Trophoblast cell (in vitro differentiated cells and primary cell): ENCODE data around the gene AK4.

Source experiments
- DNase-seq, 2 donors: peaks; one replicate each; pipeline ENCODE4 v3.0.0-alpha.2; 2016
- H2AFZ ChIP-seq: 2 replicates; pipeline ENCODE4 v1.6.1; 2013; ENCODE audit warnings: low read length, moderate library complexity, mild to moderate bottlenecking; ENCODE audit not compliant: insufficient read depth, poor library complexity
- H2AK5ac ChIP-seq: 2 replicates; pipeline ENCODE4 v1.6.1; 2013; ENCODE audit warnings: mild to moderate bottlenecking, low read length
- H2BK120ac ChIP-seq: 2 replicates; pipeline ENCODE4 v1.6.1; 2013; ENCODE audit warnings: low read length, mild to moderate bottlenecking, moderate library complexity; ENCODE audit not compliant: insufficient read depth, poor library complexity
- H2BK12ac ChIP-seq: 2 replicates; pipeline ENCODE4 v1.6.1; 2013; ENCODE audit warnings: mild to moderate bottlenecking, low read length, moderate library complexity
- H2BK5ac ChIP-seq: 2 replicates; pipeline ENCODE4 v1.6.1; 2013; ENCODE audit warnings: low read length, low read depth, moderate library complexity, mild to moderate bottlenecking; ENCODE audit not compliant: poor library complexity
- H3K14ac ChIP-seq: 2 replicates; pipeline ENCODE4 v1.6.1; 2013; ENCODE audit warnings: mild to moderate bottlenecking, low read length
- H3K18ac ChIP-seq: 2 replicates; pipeline ENCODE4 v1.6.1; 2013; ENCODE audit warnings: mild to moderate bottlenecking, low read length
- H3K23ac ChIP-seq: 2 replicates; pipeline ENCODE4 v1.6.1; 2013; ENCODE audit warnings: low read length
- H3K27ac ChIP-seq: 2 replicates; pipeline ENCODE4 v1.5.1; 2013; ENCODE audit warnings: low read depth, mild to moderate bottlenecking, inconsistent platforms, low read length, moderate library complexity
- H3K27me3 ChIP-seq: 2 replicates; pipeline ENCODE4 v1.6.1; 2013; ENCODE audit warnings: inconsistent platforms, mild to moderate bottlenecking, low read length, moderate library complexity; ENCODE audit not compliant: insufficient read depth
- H3K36me3 ChIP-seq, 2 experiments: 1 replicate in 1 of 2; 2 replicates in 1 of 2; pipeline ENCODE4 v1.6.1; 2013; ENCODE audit warnings: low read length in 2 of 2, mild to moderate bottlenecking in 2 of 2, moderate library complexity in 1 of 2; ENCODE audit not compliant: insufficient read depth in 2 of 2, control insufficient read depth in 1 of 2
- H3K4ac ChIP-seq: 2 replicates; pipeline ENCODE4 v1.6.1; 2013; ENCODE audit warnings: low read depth, mild to moderate bottlenecking, low read length, moderate library complexity
- H3K4me1 ChIP-seq, 2 experiments: 1 replicate in 1 of 2; 2 replicates in 1 of 2; pipeline ENCODE4 v1.6.1; 2013; ENCODE audit warnings: low read length in 2 of 2, mild to moderate bottlenecking in 2 of 2, moderate library complexity in 1 of 2; ENCODE audit not compliant: insufficient read depth in 2 of 2, control insufficient read depth in 1 of 2
- H3K4me2 ChIP-seq: 2 replicates; pipeline ENCODE4 v1.6.1; 2013; ENCODE audit warnings: inconsistent platforms, mild to moderate bottlenecking, low read length, moderate library complexity
- H3K4me3 ChIP-seq: 2 replicates; pipeline ENCODE4 v1.5.1; 2013; ENCODE audit warnings: mild to moderate bottlenecking, low read depth, low read length, inconsistent platforms
- H3K79me1 ChIP-seq: one replicate; pipeline ENCODE4 v1.6.1; 2013; ENCODE audit warnings: low read length
- H3K79me2 ChIP-seq: 2 replicates; pipeline ENCODE4 v1.6.1; 2013; ENCODE audit warnings: low read length, mild to moderate bottlenecking; ENCODE audit not compliant: control insufficient read depth, insufficient read depth, poor library complexity
- H3K9ac ChIP-seq: 2 replicates; pipeline ENCODE4 v1.6.1; 2013; ENCODE audit warnings: mild to moderate bottlenecking, low read length
- H3K9me3 ChIP-seq: 2 replicates; pipeline ENCODE4 v1.6.1; 2013; ENCODE audit warnings: low read depth, mild to moderate bottlenecking, control low read depth, inconsistent platforms, low read length; ENCODE audit not compliant: insufficient read depth
- H4K12ac ChIP-seq: 2 replicates; pipeline ENCODE4 v1.6.1; 2013; ENCODE audit warnings: low read depth, mild to moderate bottlenecking, low read length, moderate library complexity
- H4K8ac ChIP-seq: 2 replicates; pipeline ENCODE4 v1.6.1; 2013; ENCODE audit warnings: low read depth, mild to moderate bottlenecking, low read length, moderate library complexity
- H4K91ac ChIP-seq: one replicate; pipeline ENCODE4 v1.6.1; 2013; ENCODE audit warnings: low read depth, mild to moderate bottlenecking, low read length, moderate library complexity
- WGBS: extraction: QIAGEN DNeasy Blood & Tissue Kit; methylation state at CpG from one replicate; pipeline ENCODE4 v1.1.7; 2013; ENCODE audit warnings: missing lambda C conversion rate; ENCODE audit not compliant: insufficient read length, insufficient coverage; ENCODE audit errors: extremely low coverage; 5-methylcytosine and 5-hydroxymethylcytosine counted together

The AK4 gene

DNA sequence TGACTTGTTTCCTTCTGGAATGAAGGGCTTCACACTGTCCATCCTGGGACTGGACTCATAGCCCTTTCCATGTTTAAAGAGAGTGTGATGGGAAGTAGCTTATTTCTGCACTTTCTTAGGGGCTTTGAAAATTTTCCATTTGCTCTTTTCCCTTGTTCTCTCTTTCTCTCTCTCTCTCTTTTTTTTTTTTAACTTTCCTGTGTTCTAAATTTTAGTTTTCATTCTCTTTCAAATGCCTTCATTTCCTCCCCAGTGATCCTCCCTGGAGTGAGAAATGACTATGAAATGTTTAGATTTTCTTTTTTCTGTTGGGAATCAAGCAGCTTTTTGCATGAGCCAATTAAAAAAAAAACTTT lies 2.1 kb downstream of the AK4 start:
- no peak overlapping the region for H3K4me3 ChIP-seq
- peaks cover 29% of the 10 kb centered on the region for H3K27me3 ChIP-seq
- H3K36me3 ChIP-seq: no peaks in the 10 kb centered on the region
- H2AFZ ChIP-seq: no peak overlapping the region
- H3K4me2 ChIP-seq: no peak overlapping the region
- H3K4me1 ChIP-seq: peaks cover 0 to 2% of the 10 kb centered on the region in 2 experiments
- no peak overlapping the region for H2BK120ac ChIP-seq
- no peak overlapping the region for H3K23ac ChIP-seq
- no peaks in the 10 kb centered on the region for H3K79me1 ChIP-seq
- no peak overlapping the region for H3K18ac ChIP-seq
- H3K27ac ChIP-seq: no peak overlapping the region
- H3K9ac ChIP-seq: no peak overlapping the region
- no peak overlapping the region for H2BK12ac ChIP-seq
- no peak overlapping the region for H4K12ac ChIP-seq
- H3K14ac ChIP-seq: no peak overlapping the region
- no peak overlapping the region for H3K4ac ChIP-seq
- no peak for DNase-seq
- H3K9me3 ChIP-seq: peaks cover 4% of the 10 kb centered on the region
- no peak overlapping the region for H2BK5ac ChIP-seq
- no peaks in the 10 kb centered on the region for H3K79me2 ChIP-seq
- no peak overlapping the region for H4K8ac ChIP-seq
- no peak overlapping the region for H4K91ac ChIP-seq
- no peak overlapping the region for H2AK5ac ChIP-seq

GRCh38 chr1:65150583-65151263 lies 2.7 kb downstream of the AK4 start:
- peaks cover 4% of the 10 kb centered on the region for H3K9me3 ChIP-seq
- no peaks in the 10 kb centered on the region for H3K79me1 ChIP-seq
- no peak for DNase-seq
- H3K14ac ChIP-seq: no peak overlapping the region
- H3K36me3 ChIP-seq: no peaks in the 10 kb centered on the region
- no peak overlapping the region for H2BK12ac ChIP-seq
- H4K91ac ChIP-seq: no peak overlapping the region
- no peaks in the 10 kb centered on the region for H3K79me2 ChIP-seq
- H3K4ac ChIP-seq: no peak overlapping the region
- WGBS: no CpG with 5 or more reads among the region's 23 CpGs
- H4K8ac ChIP-seq: no peak overlapping the region
- no peak overlapping the region for H4K12ac ChIP-seq
- peaks cover 0 to 2% of the 10 kb centered on the region in 2 experiments for H3K4me1 ChIP-seq
- no peak overlapping the region for H2BK5ac ChIP-seq
- no peak overlapping the region for H3K9ac ChIP-seq
- no peak overlapping the region for H2AFZ ChIP-seq
- no peak overlapping the region for H3K4me3 ChIP-seq
- H3K4me2 ChIP-seq: no peak overlapping the region
- no peak overlapping the region for H2BK120ac ChIP-seq
- no peak overlapping the region for H2AK5ac ChIP-seq
- no peak overlapping the region for H3K27ac ChIP-seq
- peaks cover 29% of the 10 kb centered on the region for H3K27me3 ChIP-seq
- no peak overlapping the region for H3K23ac ChIP-seq
- no peak overlapping the region for H3K18ac ChIP-seq

GRCh38 chr1:65151641-65152040 lies 3.6 kb downstream of the AK4 start:
- Histone ChIP-seq H3K27ac (no peak overlapping the region), H3K36me3 (no peaks in the 10 kb centered on the region), H4K12ac (no peak overlapping the region), H2BK120ac (no peak overlapping the region), H2AK5ac (no peak overlapping the region), H2AFZ (no peak overlapping the region), H3K18ac (no peak overlapping the region), H3K4me1 (peaks cover 0 to 2% of the 10 kb centered on the region in 2 experiments), H3K27me3 (peaks cover 25% of the 10 kb centered on the region), H3K4me2 (no peak overlapping the region), H3K4ac (no peak overlapping the region), H4K8ac (no peak overlapping the region), H3K4me3 (no peak overlapping the region), H3K79me1 (no peaks in the 10 kb centered on the region), H4K91ac (no peak overlapping the region), H2BK12ac (no peak overlapping the region), H3K23ac (no peak overlapping the region), H3K9me3 (peaks cover 4% of the 10 kb centered on the region), H3K14ac (no peak overlapping the region), H3K79me2 (no peaks in the 10 kb centered on the region), H3K9ac (no peak overlapping the region), H2BK5ac (no peak overlapping the region)
- DNase-seq: no peak
- WGBS: no CpG with 5 or more reads among the region's 1 CpG

DNA sequence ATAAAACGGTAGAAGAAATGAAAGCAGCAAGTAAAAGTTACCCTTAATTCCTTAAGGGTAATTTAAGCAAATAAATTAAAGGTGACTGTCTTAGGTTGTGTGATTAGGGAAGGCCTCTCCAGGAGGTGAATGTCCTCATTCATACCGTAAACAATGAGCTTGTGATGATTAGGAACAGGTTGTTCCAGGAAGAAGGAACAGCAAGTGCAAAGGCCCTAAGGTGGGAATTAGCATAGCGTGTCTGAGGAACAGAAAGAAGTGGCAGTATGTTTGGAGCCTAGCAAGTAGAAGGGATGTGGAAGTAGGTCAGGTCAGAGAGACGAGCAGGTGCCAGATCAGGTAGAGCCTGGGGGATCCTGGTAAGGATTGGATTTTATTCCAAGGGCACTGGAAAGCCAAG lies 5.6 kb downstream of the AK4 start:
- no peak overlapping the region for H4K12ac ChIP-seq
- no peak overlapping the region for H3K4me2 ChIP-seq
- WGBS: no CpG with 5 or more reads among the region's 4 CpGs
- no peak overlapping the region for H4K8ac ChIP-seq
- no peak overlapping the region for H3K14ac ChIP-seq
- no peak overlapping the region for H3K18ac ChIP-seq
- H2BK12ac ChIP-seq: no peak overlapping the region
- no peak overlapping the region for H3K4ac ChIP-seq
- H3K27ac ChIP-seq: no peak overlapping the region
- H3K9me3 ChIP-seq: peaks cover 2% of the 10 kb centered on the region
- H2BK5ac ChIP-seq: no peak overlapping the region
- no peak overlapping the region for H2AFZ ChIP-seq
- no peaks in the 10 kb centered on the region for H3K79me2 ChIP-seq
- H3K9ac ChIP-seq: no peak overlapping the region
- H3K4me1 ChIP-seq: peaks cover 0 to 2% of the 10 kb centered on the region in 2 experiments
- no peaks in the 10 kb centered on the region for H3K36me3 ChIP-seq
- no peak overlapping the region for H3K4me3 ChIP-seq
- no peak overlapping the region for H2BK120ac ChIP-seq
- H3K27me3 ChIP-seq: peaks cover 8% of the 10 kb centered on the region
- H4K91ac ChIP-seq: no peak overlapping the region
- H3K23ac ChIP-seq: no peak overlapping the region
- no peak overlapping the region for H2AK5ac ChIP-seq
- DNase-seq: no peak
- no peaks in the 10 kb centered on the region for H3K79me1 ChIP-seq
